Measurements from ENCODE around the gene PPP2R3C.

DNA sequence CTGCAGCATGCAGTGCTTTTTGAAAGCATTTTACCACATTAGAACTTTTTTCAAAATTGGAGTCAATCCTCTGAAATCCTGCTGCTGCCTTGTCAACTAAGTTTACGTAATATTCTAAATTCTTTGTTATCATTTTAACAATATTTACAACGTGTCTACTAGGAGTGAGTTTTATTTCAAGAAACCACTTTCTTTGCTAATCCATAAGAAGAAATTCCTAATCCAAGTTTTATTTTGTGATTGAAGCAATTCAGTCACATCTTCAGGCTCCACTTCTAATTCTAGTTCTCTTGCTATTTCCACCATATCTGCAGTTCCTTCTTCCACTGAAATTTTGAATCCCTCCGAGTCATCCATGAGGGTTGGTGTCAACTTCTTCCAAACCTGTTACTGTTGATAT lies 25.9 kb upstream of the PPP2R3C start:
- TF ChIP-seq, protein P1, sequence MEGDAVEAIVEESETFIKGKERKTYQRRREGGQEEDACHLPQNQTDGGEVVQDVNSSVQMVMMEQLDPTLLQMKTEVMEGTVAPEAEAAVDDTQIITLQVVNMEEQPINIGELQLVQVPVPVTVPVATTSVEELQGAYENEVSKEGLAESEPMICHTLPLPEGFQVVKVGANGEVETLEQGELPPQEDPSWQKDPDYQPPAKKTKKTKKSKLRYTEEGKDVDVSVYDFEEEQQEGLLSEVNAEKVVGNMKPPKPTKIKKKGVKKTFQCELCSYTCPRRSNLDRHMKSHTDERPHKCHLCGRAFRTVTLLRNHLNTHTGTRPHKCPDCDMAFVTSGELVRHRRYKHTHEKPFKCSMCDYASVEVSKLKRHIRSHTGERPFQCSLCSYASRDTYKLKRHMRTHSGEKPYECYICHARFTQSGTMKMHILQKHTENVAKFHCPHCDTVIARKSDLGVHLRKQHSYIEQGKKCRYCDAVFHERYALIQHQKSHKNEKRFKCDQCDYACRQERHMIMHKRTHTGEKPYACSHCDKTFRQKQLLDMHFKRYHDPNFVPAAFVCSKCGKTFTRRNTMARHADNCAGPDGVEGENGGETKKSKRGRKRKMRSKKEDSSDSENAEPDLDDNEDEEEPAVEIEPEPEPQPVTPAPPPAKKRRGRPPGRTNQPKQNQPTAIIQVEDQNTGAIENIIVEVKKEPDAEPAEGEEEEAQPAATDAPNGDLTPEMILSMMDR (IDR thresholded peaks at IDR 0.05; ENCODE audit: poor library complexity, severe bottlenecking), result no peak
- TF ChIP-seq POLR2AphosphoS5 (IDR thresholded peaks at IDR 0.05) (no peak), EP300 (conservative IDR thresholded peaks at IDR 0.05; ENCODE audit: poor library complexity, severe bottlenecking) (no peak), MXI1 (conservative IDR thresholded peaks at IDR 0.05; ENCODE audit: poor library complexity, severe bottlenecking) (no peak), RAD21 (conservative IDR thresholded peaks at IDR 0.05) (no peak), EZH2 (IDR thresholded peaks at IDR 0.05; ENCODE audit: borderline replicate concordance, insufficient read depth, low read length, poor library complexity, severe bottlenecking) (no peak)
